ENCODE results near the gene GSN. TPM values are rescaled to one million over a fixed set of nuclear protein-coding genes. Genes with fewer than 3 reads are reported as not detected.

GSN gene
- total and polyA plus RNA-seq, 2 of the 13 experiments (the other 11 are each of a cell fraction or from before 2014, with no cell fraction given) = 294 to 307 TPM

GRCh38 chr9:121280715-121281613, 13.0 kb downstream of the GSN start (continued):
- TF ChIP-seq, protein P1, sequence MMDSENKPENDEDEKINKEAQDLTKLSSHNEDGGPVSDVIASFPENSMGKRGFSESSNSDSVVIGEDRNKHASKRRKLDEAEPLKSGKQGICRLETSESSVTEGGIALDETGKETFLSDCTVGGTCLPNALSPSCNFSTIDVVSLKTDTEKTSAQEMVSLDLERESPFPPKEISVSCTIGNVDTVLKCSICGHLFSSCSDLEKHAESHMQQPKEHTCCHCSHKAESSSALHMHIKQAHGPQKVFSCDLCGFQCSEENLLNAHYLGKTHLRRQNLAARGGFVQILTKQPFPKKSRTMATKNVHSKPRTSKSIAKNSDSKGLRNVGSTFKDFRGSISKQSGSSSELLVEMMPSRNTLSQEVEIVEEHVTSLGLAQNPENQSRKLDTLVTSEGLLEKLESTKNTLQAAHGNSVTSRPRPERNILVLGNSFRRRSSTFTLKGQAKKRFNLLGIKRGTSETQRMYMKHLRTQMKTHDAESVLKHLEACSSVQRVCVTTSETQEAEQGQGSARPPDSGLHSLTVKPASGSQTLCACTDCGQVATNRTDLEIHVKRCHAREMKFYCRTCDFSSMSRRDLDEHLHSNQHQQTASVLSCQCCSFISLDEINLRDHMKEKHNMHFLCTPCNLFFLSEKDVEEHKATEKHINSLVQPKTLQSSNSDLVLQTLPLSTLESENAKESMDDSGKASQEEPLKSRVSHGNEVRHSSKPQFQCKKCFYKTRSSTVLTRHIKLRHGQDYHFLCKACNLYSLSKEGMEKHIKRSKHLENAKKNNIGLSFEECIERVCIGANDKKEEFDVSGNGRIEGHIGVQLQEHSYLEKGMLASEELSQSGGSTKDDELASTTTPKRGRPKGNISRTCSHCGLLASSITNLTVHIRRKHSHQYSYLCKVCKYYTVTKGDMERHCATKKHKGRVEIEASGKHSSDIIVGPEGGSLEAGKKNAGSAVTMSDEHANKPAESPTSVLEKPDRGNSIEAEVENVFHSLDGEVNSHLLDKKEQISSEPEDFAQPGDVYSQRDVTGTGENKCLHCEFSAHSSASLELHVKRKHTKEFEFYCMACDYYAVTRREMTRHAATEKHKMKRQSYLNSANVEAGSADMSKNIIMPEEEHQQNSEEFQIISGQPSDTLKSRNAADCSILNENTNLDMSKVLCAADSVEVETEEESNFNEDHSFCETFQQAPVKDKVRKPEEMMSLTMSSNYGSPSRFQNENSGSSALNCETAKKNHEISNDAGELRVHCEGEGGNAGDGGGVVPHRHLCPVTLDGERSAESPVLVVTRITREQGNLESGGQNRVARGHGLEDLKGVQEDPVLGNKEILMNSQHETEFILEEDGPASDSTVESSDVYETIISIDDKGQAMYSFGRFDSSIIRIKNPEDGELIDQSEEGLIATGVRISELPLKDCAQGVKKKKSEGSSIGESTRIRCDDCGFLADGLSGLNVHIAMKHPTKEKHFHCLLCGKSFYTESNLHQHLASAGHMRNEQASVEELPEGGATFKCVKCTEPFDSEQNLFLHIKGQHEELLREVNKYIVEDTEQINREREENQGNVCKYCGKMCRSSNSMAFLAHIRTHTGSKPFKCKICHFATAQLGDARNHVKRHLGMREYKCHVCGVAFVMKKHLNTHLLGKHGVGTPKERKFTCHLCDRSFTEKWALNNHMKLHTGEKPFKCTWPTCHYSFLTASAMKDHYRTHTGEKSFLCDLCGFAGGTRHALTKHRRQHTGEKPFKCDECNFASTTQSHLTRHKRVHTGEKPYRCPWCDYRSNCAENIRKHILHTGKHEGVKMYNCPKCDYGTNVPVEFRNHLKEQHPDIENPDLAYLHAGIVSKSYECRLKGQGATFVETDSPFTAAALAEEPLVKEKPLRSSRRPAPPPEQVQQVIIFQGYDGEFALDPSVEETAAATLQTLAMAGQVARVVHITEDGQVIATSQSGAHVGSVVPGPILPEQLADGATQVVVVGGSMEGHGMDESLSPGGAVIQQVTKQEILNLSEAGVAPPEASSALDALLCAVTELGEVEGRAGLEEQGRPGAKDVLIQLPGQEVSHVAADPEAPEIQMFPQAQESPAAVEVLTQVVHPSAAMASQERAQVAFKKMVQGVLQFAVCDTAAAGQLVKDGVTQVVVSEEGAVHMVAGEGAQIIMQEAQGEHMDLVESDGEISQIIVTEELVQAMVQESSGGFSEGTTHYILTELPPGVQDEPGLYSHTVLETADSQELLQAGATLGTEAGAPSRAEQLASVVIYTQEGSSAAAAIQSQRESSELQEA (CRISPR knock-in tag; IDR thresholded peaks at IDR 0.05; ENCODE audit: not compliant biosample characterization) = no peak
- TF ChIP-seq, protein P2, sequence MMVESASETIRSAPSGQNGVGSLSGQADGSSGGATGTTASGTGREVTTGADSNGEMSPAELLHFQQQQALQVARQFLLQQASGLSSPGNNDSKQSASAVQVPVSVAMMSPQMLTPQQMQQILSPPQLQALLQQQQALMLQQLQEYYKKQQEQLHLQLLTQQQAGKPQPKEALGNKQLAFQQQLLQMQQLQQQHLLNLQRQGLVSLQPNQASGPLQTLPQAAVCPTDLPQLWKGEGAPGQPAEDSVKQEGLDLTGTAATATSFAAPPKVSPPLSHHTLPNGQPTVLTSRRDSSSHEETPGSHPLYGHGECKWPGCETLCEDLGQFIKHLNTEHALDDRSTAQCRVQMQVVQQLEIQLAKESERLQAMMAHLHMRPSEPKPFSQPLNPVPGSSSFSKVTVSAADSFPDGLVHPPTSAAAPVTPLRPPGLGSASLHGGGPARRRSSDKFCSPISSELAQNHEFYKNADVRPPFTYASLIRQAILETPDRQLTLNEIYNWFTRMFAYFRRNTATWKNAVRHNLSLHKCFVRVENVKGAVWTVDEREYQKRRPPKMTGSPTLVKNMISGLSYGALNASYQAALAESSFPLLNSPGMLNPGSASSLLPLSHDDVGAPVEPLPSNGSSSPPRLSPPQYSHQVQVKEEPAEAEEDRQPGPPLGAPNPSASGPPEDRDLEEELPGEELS (CRISPR knock-in tag; IDR thresholded peaks at IDR 0.05) = peak; percentile 89
- TF ChIP-seq ZNF10 (CRISPR knock-in tag; IDR thresholded peaks at IDR 0.05; ENCODE audit: borderline replicate concordance, low read depth) (no peak), JUN (CRISPR knock-in tag; IDR thresholded peaks at IDR 0.05) (peak; percentile 65; the same call in 1 of the 2 replicates), SP5 (CRISPR knock-in tag; IDR thresholded peaks at IDR 0.05; ENCODE audit: borderline replicate concordance, low read depth) (peak; percentile 58), HMG20A (CRISPR knock-in tag; IDR thresholded peaks at IDR 0.05; ENCODE audit: borderline replicate concordance) (peak; percentile 58; the same call in 1 of the 2 replicates), FUBP1 (CRISPR knock-in tag; IDR thresholded peaks at IDR 0.05; ENCODE audit: borderline replicate concordance) (0 out of 2 replicates have a peak, but pooled peaks have one; percentile 24), FOXC1 (CRISPR knock-in tag; IDR thresholded peaks at IDR 0.05; ENCODE audit: borderline replicate concordance) (0 out of 2 replicates have a peak, but pooled peaks have one; percentile 14), ZC3H4 (CRISPR knock-in tag; IDR thresholded peaks at IDR 0.05; ENCODE audit: borderline replicate concordance) (no peak), ZNF652 (CRISPR knock-in tag; IDR thresholded peaks at IDR 0.05; ENCODE audit: borderline replicate concordance, low read depth) (0 out of 2 replicates have a peak, but pooled peaks have one; percentile 27), CHD4 (IDR thresholded peaks at IDR 0.05; ENCODE audit: borderline replicate concordance, low read length) (peak; percentile 7; the same call in 1 of the 2 replicates)
- TF ChIP-seq, protein P3, sequence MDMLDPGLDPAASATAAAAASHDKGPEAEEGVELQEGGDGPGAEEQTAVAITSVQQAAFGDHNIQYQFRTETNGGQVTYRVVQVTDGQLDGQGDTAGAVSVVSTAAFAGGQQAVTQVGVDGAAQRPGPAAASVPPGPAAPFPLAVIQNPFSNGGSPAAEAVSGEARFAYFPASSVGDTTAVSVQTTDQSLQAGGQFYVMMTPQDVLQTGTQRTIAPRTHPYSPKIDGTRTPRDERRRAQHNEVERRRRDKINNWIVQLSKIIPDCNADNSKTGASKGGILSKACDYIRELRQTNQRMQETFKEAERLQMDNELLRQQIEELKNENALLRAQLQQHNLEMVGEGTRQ (IDR thresholded peaks at IDR 0.05; ENCODE audit: low read depth, low read length) = no peak
- TF ChIP-seq, protein P3 (CRISPR knock-in tag; IDR thresholded peaks at IDR 0.05; ENCODE audit: borderline replicate concordance) = no peak

Measured in HepG2 (cell line).